K562 (cell line): ENCODE measurements around the gene HPGDS. TPM values are rescaled to one million over a fixed set of nuclear protein-coding genes. Genes with fewer than 3 reads are reported as not detected.

ENCODE experiments used
- ARID1B ChIP-seq: fragments of 450-650 bp; IDR thresholded peaks from 2 replicates; pipeline ENCODE4 v1.6.1; 2016; ENCODE audit warnings: antibody characterized with exemption, mild to moderate bottlenecking, inconsistent platforms
- CBX8 ChIP-seq: fragments of 200-600 bp; sonication (generic); IDR thresholded peaks from 2 replicates; pipeline ENCODE4 v1.6.1; 2012; ENCODE audit warnings: borderline replicate concordance, mixed run types, low read depth, mild to moderate bottlenecking, moderate library complexity, mixed read lengths, low read length, control low read depth, inconsistent platforms; ENCODE audit not compliant: poor library complexity, severe bottlenecking; ENCODE audit errors: extremely low read depth
- CLOCK ChIP-seq: fragments of 250-450 bp; sonication (Bioruptor Pico); IDR thresholded peaks from 2 replicates; pipeline ENCODE4 v1.4.0; 2020; ENCODE audit warnings: mild to moderate bottlenecking, moderate library complexity, borderline replicate concordance
- FOSL1 ChIP-seq: fragments of 200-800 bp; sonication (Bioruptor generic); conservative IDR thresholded peaks from 2 replicates; pipeline ENCODE4 v1.6.1; 2016; ENCODE audit warnings: missing genetic modification characterization, missing compliant biosample characterization
- FOXJ3 ChIP-seq: sonication (generic); formaldehyde crosslinking; IDR thresholded peaks from 2 replicates; pipeline ENCODE4 v1.4.0; 2020; ENCODE audit warnings: mild to moderate bottlenecking, missing genetic modification reagents
- HDGF ChIP-seq: fragments of 450-650 bp; IDR thresholded peaks from 2 replicates; pipeline ENCODE4 v1.6.1; 2016
- JUND ChIP-seq, 2 experiments: IDR thresholded peaks; 2 replicates in 1 of 2; 3 replicates in 1 of 2; pipeline ENCODE4 v1.6.1; 2011; ENCODE audit warnings: borderline replicate concordance in 2 of 2, low read depth in 2 of 2, low read length in 2 of 2, improper control_type of control experiment in 1 of 2, missing biosample characterization in 1 of 2, missing genetic modification characterization in 1 of 2, missing genetic modification reagents in 1 of 2
- MNT ChIP-seq, 2 experiments: fragments of 450-650 bp; conservative IDR thresholded peaks; 2 replicates each; pipeline ENCODE4 v1.6.1; 2017; ENCODE audit warnings: mild to moderate bottlenecking in 2 of 2, moderate library complexity in 2 of 2
- SNRNP70 ChIP-seq: fragments of 200-400 bp; formaldehyde crosslinking; optimal IDR thresholded peaks from 2 replicates; pipeline ENCODE3; 2017; ENCODE audit warnings: low read depth, low read length
- SREBF1 ChIP-seq: fragments of 150-350 bp; IDR thresholded peaks from 2 replicates; pipeline ENCODE4 v1.6.1; 2014; ENCODE audit warnings: antibody characterized with exemption, low read depth, low read length, borderline replicate concordance
- SUPT5H ChIP-seq: fragments of 450-650 bp; IDR thresholded peaks from 2 replicates; pipeline ENCODE4 v1.6.1; 2016
- USF1 ChIP-seq: sonication (generic); formaldehyde crosslinking; IDR thresholded peaks from 2 replicates; pipeline ENCODE4 v1.9.0; 2022; ENCODE audit warnings: mild to moderate bottlenecking, missing genetic modification reagents
- ZFP30 ChIP-seq: fragments of 250-450 bp; sonication (Bioruptor Pico); IDR thresholded peaks from 2 replicates; pipeline ENCODE4 v1.8.0; 2022; ENCODE audit warnings: moderate library complexity, mild to moderate bottlenecking, inconsistent platforms, borderline replicate concordance
- ZNF174 ChIP-seq: fragments of 250-450 bp; sonication (Bioruptor Pico); IDR thresholded peaks from 2 replicates; pipeline ENCODE4 v1.4.0; 2020; ENCODE audit warnings: mild to moderate bottlenecking
- ZNF311 ChIP-seq: fragments of 250-450 bp; sonication (Bioruptor Pico); IDR thresholded peaks from 2 replicates; pipeline ENCODE4 v1.4.0; 2020; ENCODE audit warnings: mild to moderate bottlenecking, moderate library complexity
- polyA plus RNA-seq, 8 experiments: library from polyadenylated mRNA; depleted of rRNA in 4 of 8; stranded (reverse) in 5 of 8; unstranded in 3 of 8; fragments of >200 nt; fragmentation: Nextera tagmentation in 2 of 8; fragmentation: Illumina TruSeq in 1 of 8; extraction: Ambion mirVana in 2 of 8; extraction: Trizol in 1 of 8; gene quantifications; 2 replicates each; pipeline versions ENCODE4 v1.2.1 to v1.2.3, GENCODE V29; 2011 to 2014; ENCODE audit warnings: inconsistent platforms in 1 of 8, missing spikeins in 1 of 8
- total RNA-seq, 7 experiments: library from RNA; depleted of rRNA in 6 of 7; stranded (reverse); fragments of >200 nt in 6 of 7; fragmentation: Illumina TruSeq in 2 of 7; extraction: Trizol in 2 of 7; gene quantifications; 2 replicates each; pipeline versions ENCODE4 v1.2.1 to v1.2.3, GENCODE V29; 2011 to 2021; ENCODE audit warnings: low replicate concordance in 1 of 7
- TF ChIP-seq, protein P1 (sequence below): fragments of 450-650 bp; formaldehyde crosslinking; IDR thresholded peaks from 2 replicates; pipeline ENCODE4 v1.4.0; 2020; ENCODE audit warnings: mild to moderate bottlenecking
- TF ChIP-seq, protein P2 (sequence below), 2 experiments: fragments of 150-350 bp in 1 of 2; IDR thresholded peaks; 2 replicates each; pipeline ENCODE4 v1.6.1; 2012 to 2016; ENCODE audit warnings: low read depth in 2 of 2, low read length in 2 of 2, mild to moderate bottlenecking in 1 of 2, moderate library complexity in 1 of 2

HPGDS gene
- total and polyA plus RNA-seq, 9 of the 15 experiments (the other 6 are each of a cell fraction or from before 2014, with no cell fraction given): 0.07 to 0.36 (median 0.14) TPM; not detected in 4

GRCh38 chr4:94332983-94333590, 9.5 kb downstream of the HPGDS start (continued):
- TF ChIP-seq JUND (IDR thresholded peaks at IDR 0.05; ENCODE audit: borderline replicate concordance, low read depth, low read length): no peak
- TF ChIP-seq JUND (tag; IDR thresholded peaks at IDR 0.05; ENCODE audit: borderline replicate concordance, low read depth, low read length): peak; percentile 24; the same call in 1 of the 3 replicates
- TF ChIP-seq SNRNP70: no peak
- TF ChIP-seq FOSL1: no peak
- TF ChIP-seq ZFP30 (CRISPR knock-in tag): no peak
- TF ChIP-seq SREBF1: no peak
- TF ChIP-seq FOXJ3 (CRISPR knock-in tag): no peak
- no peak for TF ChIP-seq USF1 (CRISPR knock-in tag)
- TF ChIP-seq, protein P1, sequence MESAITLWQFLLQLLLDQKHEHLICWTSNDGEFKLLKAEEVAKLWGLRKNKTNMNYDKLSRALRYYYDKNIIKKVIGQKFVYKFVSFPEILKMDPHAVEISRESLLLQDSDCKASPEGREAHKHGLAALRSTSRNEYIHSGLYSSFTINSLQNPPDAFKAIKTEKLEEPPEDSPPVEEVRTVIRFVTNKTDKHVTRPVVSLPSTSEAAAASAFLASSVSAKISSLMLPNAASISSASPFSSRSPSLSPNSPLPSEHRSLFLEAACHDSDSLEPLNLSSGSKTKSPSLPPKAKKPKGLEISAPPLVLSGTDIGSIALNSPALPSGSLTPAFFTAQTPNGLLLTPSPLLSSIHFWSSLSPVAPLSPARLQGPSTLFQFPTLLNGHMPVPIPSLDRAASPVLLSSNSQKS: no peak
- TF ChIP-seq ZNF174 (CRISPR knock-in tag): no peak
- TF ChIP-seq ARID1B: peak; percentile 27; the same call in 1 of the 2 replicates
- no peak for TF ChIP-seq ZNF311 (CRISPR knock-in tag)
- 0 out of 4 replicates have a peak, but pooled peaks of 1 of the 2 experiments have one; percentile 10 for TF ChIP-seq MNT (conservative IDR thresholded peaks at IDR 0.05)
- TF ChIP-seq, protein P2, sequence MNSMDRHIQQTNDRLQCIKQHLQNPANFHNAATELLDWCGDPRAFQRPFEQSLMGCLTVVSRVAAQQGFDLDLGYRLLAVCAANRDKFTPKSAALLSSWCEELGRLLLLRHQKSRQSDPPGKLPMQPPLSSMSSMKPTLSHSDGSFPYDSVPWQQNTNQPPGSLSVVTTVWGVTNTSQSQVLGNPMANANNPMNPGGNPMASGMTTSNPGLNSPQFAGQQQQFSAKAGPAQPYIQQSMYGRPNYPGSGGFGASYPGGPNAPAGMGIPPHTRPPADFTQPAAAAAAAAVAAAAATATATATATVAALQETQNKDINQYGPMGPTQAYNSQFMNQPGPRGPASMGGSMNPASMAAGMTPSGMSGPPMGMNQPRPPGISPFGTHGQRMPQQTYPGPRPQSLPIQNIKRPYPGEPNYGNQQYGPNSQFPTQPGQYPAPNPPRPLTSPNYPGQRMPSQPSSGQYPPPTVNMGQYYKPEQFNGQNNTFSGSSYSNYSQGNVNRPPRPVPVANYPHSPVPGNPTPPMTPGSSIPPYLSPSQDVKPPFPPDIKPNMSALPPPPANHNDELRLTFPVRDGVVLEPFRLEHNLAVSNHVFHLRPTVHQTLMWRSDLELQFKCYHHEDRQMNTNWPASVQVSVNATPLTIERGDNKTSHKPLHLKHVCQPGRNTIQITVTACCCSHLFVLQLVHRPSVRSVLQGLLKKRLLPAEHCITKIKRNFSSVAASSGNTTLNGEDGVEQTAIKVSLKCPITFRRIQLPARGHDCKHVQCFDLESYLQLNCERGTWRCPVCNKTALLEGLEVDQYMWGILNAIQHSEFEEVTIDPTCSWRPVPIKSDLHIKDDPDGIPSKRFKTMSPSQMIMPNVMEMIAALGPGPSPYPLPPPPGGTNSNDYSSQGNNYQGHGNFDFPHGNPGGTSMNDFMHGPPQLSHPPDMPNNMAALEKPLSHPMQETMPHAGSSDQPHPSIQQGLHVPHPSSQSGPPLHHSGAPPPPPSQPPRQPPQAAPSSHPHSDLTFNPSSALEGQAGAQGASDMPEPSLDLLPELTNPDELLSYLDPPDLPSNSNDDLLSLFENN (IDR thresholded peaks at IDR 0.05; ENCODE audit: low read depth in 2 of 2, low read length in 2 of 2): no peak
- TF ChIP-seq SUPT5H: no peak
- TF ChIP-seq CLOCK: no peak
- TF ChIP-seq HDGF: no peak
- TF ChIP-seq CBX8: no peak
